ENCODE results near the gene IL18.
A peak's percentile ranks its signal among the peaks of the same experiment; 100 is the strongest.
"Not testable (repeated sequence)": the region's sequence is repeated elsewhere in the genome, so short reads cannot be mapped to it uniquely, and the experiment has no call there.

The IL18 gene

GRCh38 chr11:112173152-112173551 lies 9.3 kb upstream of the IL18 start:
- DNase-seq (ENCODE audit: insufficient read length, low spot score) (no peak), FAIRE-seq (no peak)

GRCh38 chr11:112172362-112172994 lies 8.6 kb upstream of the IL18 start:
- FAIRE-seq = no peak
- no peak for DNase-seq (ENCODE audit: insufficient read length, low spot score)

GRCh38 chr11:112167145-112167544 lies 3.3 kb upstream of the IL18 start, which contains the start of gene TEX12:
Gene TEX12, plus strand, starts transcription at chr11:112167372. Its CDS starts 1,897 bp downstream, at chr11:112169269.
- no peak for DNase-seq (ENCODE audit: insufficient read length, low spot score)
- no peak for FAIRE-seq

GRCh38 chr11:112166562-112166961 lies 2.7 kb upstream of the IL18 start:
- FAIRE-seq = peak; percentile 9

GRCh38 chr11:112165049-112165448 lies 1.2 kb upstream of the IL18 start:
- peak; percentile 57 for FAIRE-seq
- no peak for DNase-seq (ENCODE audit: insufficient read length, low spot score)

More at GRCh38 chr11:112166562-112166961, 2.7 kb upstream of the IL18 start:
- no peak for DNase-seq (ENCODE audit: insufficient read length, low spot score)

- DNase-seq (ENCODE audit: insufficient read length, low spot score) (no peak), FAIRE-seq (no peak)
Observed at GRCh38 chr11:112162761-112163546, 940 bp downstream of the IL18 start.

GRCh38 chr11:112162200-112162599 lies 1.7 kb downstream of the IL18 start:
- not testable (repeated sequence) for DNase-seq (ENCODE audit: insufficient read length, low spot score); FAIRE-seq

GRCh38 chr11:112161012-112161411 lies 2.9 kb downstream of the IL18 start:
- FAIRE-seq (no peak), DNase-seq (ENCODE audit: insufficient read length, low spot score) (no peak)

- FAIRE-seq (no peak), DNase-seq (ENCODE audit: insufficient read length, low spot score) (no peak)
Observed at GRCh38 chr11:112160091-112160848, 3.6 kb downstream of the IL18 start.

- FAIRE-seq = peak; percentile 63
Observed at GRCh38 chr11:112159098-112160065, 4.5 kb downstream of the IL18 start.

DNA sequence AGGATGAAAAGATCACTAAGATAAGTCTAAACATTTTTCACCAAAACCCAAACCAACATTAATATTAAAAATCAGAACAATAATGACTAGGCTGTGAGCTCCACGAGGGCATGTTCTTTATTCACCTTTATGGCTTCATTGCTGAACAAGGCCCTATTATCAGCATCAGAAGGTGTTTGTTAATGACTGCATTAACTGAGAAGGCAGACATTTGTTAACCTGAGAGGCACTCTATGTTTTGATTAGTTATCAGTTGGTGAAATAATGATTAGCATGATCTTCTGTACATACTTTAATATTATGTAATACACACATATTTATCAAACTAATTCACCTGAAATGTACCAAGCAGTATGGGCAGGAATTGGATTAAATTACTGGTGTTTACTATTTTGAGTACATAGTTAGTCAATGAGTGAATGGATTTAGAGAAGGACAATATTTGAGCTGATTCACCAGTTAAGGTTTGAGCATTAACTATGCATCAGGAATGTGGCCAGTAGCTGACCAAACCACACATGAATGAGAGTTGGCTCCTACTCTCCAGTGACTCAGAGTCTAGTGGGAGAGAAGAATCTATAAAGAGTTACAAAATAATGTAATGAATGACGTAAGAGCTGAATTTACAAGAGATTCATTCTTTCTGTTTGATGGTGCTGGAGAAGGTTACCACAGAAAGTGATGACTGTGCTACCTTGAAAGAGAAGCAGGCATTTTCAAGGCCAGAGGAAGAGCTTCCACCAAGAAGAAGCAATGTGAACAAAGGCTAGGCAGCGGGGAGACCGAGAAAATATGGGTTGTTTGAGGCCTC lies 6.7 kb downstream of the IL18 start:
- FAIRE-seq (peak; percentile 99), DNase-seq (ENCODE audit: insufficient read length, low spot score) (peak; percentile 99)

More at GRCh38 chr11:112159098-112160065, 4.5 kb downstream of the IL18 start:
- DNase-seq (ENCODE audit: insufficient read length, low spot score) = no peak

- DNase-seq (ENCODE audit: insufficient read length, low spot score) = no peak
- FAIRE-seq = no peak
Observed at GRCh38 chr11:112156153-112156955, 7.5 kb downstream of the IL18 start.

DNA sequence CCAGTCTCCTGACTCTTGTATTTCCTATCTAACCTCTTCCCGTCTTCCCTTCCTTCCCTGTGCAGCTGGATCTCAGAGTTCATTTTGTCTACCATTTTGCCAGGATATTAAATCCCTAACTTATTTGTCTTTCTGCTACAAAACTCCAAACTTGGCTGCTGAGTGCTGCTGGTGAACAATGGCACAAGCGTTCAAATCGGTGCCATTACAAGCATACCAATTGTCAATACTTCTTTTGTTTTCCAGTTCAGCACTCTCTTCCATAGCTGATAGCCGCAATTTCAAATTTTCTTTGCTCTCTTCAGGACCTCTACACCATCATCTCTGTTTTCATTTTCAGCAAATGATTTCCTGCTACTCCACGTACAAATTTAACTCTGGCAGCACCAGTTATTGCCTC lies 13.4 kb downstream of the IL18 start:
- DNase-seq (ENCODE audit: insufficient read length, low spot score) (no peak), FAIRE-seq (peak; percentile 84)

DNA sequence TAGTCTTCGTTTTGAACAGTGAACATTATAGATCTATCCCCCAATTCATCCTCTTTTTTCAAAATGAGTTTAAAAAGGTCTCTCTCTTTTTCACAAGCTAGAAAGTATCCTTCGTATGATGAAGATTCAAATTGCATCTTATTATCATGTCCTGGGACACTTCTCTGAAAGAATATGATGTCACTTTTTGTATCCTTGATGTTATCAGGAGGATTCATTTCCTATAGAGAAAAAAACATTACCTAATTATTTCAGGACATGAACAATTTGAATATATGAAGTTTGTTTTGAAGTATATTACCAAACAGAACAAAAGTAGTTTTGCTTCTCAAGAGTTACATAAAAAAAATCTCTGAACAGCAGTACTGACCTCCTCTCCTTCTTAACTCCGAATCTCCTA lies 20.3 kb downstream of the IL18 start:
- DNase-seq (ENCODE audit: insufficient read length, low spot score) (no peak), FAIRE-seq (no peak)

DNA sequence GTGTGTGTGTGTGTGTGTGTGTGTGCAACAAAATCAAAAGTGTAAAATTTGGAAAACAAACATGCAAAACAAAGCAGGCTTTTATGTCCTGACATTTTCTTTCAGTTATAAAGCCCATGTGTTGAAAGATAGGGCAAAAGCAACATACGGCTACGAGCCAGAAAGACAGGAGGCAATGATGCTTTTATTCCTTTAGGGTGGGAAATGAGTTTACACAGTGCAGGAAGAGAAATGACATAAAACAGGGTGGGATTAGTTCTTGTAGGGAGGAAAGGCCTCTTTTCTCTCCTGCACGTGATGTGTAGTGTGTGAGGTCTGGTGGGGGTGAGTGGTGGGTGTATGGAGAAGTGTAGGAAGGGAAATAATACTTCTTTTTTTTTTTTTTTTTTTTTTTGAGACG lies 29.4 kb downstream of the IL18 start:
- DNase-seq (ENCODE audit: insufficient read length, low spot score) (no peak), FAIRE-seq (peak; percentile 59)

DNA sequence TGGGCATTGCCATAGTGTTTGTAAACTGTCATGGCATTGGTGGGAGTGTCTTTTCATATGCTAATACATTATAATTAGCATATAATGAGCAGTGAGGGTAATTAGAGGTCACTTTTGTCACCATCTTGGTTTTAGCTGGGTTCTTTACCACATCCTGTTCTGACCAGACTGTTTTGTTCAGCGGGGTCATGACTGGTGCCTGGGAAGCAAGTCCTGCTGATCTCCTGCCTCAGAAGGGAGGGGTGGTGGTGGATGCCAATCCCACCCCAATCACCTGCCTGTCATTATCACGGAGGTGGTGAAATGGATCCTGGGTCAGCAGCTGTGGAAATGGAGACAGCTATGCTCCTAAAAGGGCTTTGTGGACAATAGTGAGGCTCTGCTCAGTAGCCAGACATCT lies 31.2 kb downstream of the IL18 start:
- FAIRE-seq (peak; percentile 94), DNase-seq (ENCODE audit: insufficient read length, low spot score) (no peak)

GRCh38 chr11:112129656-112130055 lies 34.2 kb downstream of the IL18 start:
- FAIRE-seq (peak; percentile 60), DNase-seq (ENCODE audit: insufficient read length, low spot score) (no peak)

- peak; percentile 93 for DNase-seq (ENCODE audit: insufficient read length, low spot score)
Observed at GRCh38 chr11:112128483-112129121, 35.3 kb downstream of the IL18 start.

More at GRCh38 chr11:112128483-112129121, 35.3 kb downstream of the IL18 start:
- peak; percentile 97 for FAIRE-seq

Measured in HTR-8/SVneo (cell line).